CD4-positive, alpha-beta T cell (primary cell): ENCODE data around the gene POLDIP3. TPM values are rescaled to one million over a fixed set of nuclear protein-coding genes. Genes with fewer than 3 reads are reported as not detected.
A peak's percentile ranks its signal among the peaks of the same experiment; 100 is the strongest.

Source experiments
- ATAC-seq: fragments of 200-7000 bp; cut with Tn5 transposase; one replicate; pipeline ENCODE4 v1.10.0; 2022; ENCODE audit warnings: mild to moderate bottlenecking; ENCODE audit not compliant: poor library complexity
- CTCF ChIA-PET: fragments of 350-600 bp; sonication (Branson Sonifier 250); formaldehyde crosslinking; loops from one replicate; lab custom pipeline; 2021; ENCODE audit warnings: antibody characterized with exemption, inconsistent platforms; lab: Charles Lee
- POLR2A ChIA-PET: fragments of 350-600 bp; sonication (Branson Sonifier 250); formaldehyde crosslinking; loops from one replicate; lab custom pipeline; 2021; ENCODE audit warnings: antibody characterized with exemption, inconsistent platforms; lab: Charles Lee
- DNase-seq, 14 experiments: peaks; one replicate each; pipeline ENCODE4 v3.0.0-alpha.2; 2013 to 2020; ENCODE audit warnings: mixed read lengths in 2 of 14
- H3K27ac ChIP-seq, 2 donors: one replicate each; pipeline versions ENCODE4 v1.5.1 to v1.7.0; 2013; ENCODE audit warnings: low read length in 2 of 2, low read depth in 1 of 2, mild to moderate bottlenecking in 1 of 2
- H3K27me3 ChIP-seq, 2 experiments: 1 replicate in 1 of 2; 2 replicates in 1 of 2; pipeline versions ENCODE4 v1.6.1 to v1.7.0; 2013; ENCODE audit warnings: low read length in 2 of 2, control low read depth in 1 of 2, mild to moderate bottlenecking in 1 of 2, moderate library complexity in 1 of 2; ENCODE audit not compliant: insufficient read depth in 2 of 2, control insufficient read depth in 1 of 2
- H3K36me3 ChIP-seq: one replicate; pipeline ENCODE4 v1.6.1; 2013; ENCODE audit warnings: low read length, control low read depth; ENCODE audit not compliant: insufficient read depth
- H3K4me1 ChIP-seq: one replicate; pipeline ENCODE4 v1.6.1; 2013; ENCODE audit warnings: low read length, control low read depth; ENCODE audit not compliant: insufficient read depth
- H3K4me3 ChIP-seq: one replicate; pipeline ENCODE4 v1.5.1; 2013; ENCODE audit warnings: mild to moderate bottlenecking, low read length, moderate library complexity
- H3K9me3 ChIP-seq, 2 experiments: 1 replicate in 1 of 2; 2 replicates in 1 of 2; pipeline versions ENCODE4 v1.6.1 to v1.7.0; 2013; ENCODE audit warnings: low read length in 2 of 2, mild to moderate bottlenecking in 2 of 2, control low read depth in 1 of 2, moderate library complexity in 1 of 2; ENCODE audit not compliant: control insufficient read depth in 1 of 2, insufficient read depth in 1 of 2
- H3K27ac Mint-ChIP-seq: one replicate; pipeline ENCODE4 v1.8.0; 2020; ENCODE audit warnings: mixed read lengths
- H3K27me3 Mint-ChIP-seq: one replicate; pipeline ENCODE4 v1.8.0; 2021; ENCODE audit warnings: mixed read lengths
- H3K36me3 Mint-ChIP-seq: one replicate; pipeline ENCODE4 v1.8.0; 2021; ENCODE audit warnings: low read depth, mixed read lengths
- H3K4me1 Mint-ChIP-seq: one replicate; pipeline ENCODE4 v1.8.0; 2021; ENCODE audit warnings: low read depth, mixed read lengths
- H3K4me3 Mint-ChIP-seq: one replicate; pipeline ENCODE4 v1.8.0; 2020; ENCODE audit warnings: mild to moderate bottlenecking, mixed read lengths
- H3K9me3 Mint-ChIP-seq: one replicate; pipeline ENCODE4 v1.8.0; 2020; ENCODE audit warnings: mixed read lengths
- CTCF ChIP-seq: fragments of 200-600 bp; IDR thresholded peaks from one replicate; pipeline ENCODE4 v1.8.0; 2022; ENCODE audit warnings: antibody characterized with exemption, mild to moderate bottlenecking
- intact Hi-C, 2 experiments: fragments of 100-400 bp; cut with DNase I in 1 of 2; cut with micrococcal nuclease in 1 of 2; formaldehyde crosslinking; loops; one replicate each; pipeline versions ENCODE4 v1.15.1 to v1.9.0; 2023 to 2025; cut with DNase I, micrococcal nuclease
- polyA plus RNA-seq, 2 donors: library from polyadenylated mRNA; unstranded; fragments of 120-200 nt; gene quantifications; one replicate each; pipeline ENCODE4 v1.2.1, GENCODE V29; 2013
- total RNA-seq, 174 experiments: library from RNA in 2 of 174; stranded (reverse) in 2 of 174; gene quantifications; one replicate each; pipeline ENCODE4 v1.2.3 and lab custom pipeline; 2021 to 2026

The POLDIP3 gene
- total RNA-seq (10 to 100 TPM; 77.7 to 80.7 TPM), total RNA-seq (lab: John Stamatoyannopoulos, UW) (0.16 to 2.4 (median 0.90) reads per million in 172 experiments)
- polyA plus RNA-seq (2013, experiment 1 of 2) = 45.3 TPM
- 55.3 TPM for polyA plus RNA-seq (2013, experiment 2 of 2)

GRCh38 chr22:42614312-42615091 is at the start of gene POLDIP3:
Gene POLDIP3, minus strand, starts transcription at chr22:42614883. Its CDS starts 26 bp downstream, at chr22:42614857.
- H3K36me3 Mint-ChIP-seq = peaks cover 56% of the 10 kb centered on the region
- no peak for TF ChIP-seq CTCF
- DNase-seq (peak; percentile 98 to 99 (median 99)), ATAC-seq (peak; percentile 69)
- POLR2A ChIA-PET = interaction anchor here (0.6 to 3.6 kb wide), 31 partner anchors 8 to 1328 kb away, joined by 3 to 58 read pairs (median 4); partner anchors contain the start of genes ACO2, CCDC134, CYB5R3 and NDUFA6
- no peaks in the 10 kb centered on the region for H3K9me3 Mint-ChIP-seq
- peaks cover 60% of the 10 kb centered on the region for H3K4me1 Mint-ChIP-seq
- Histone ChIP-seq H3K4me1 (peaks cover 64% of the 10 kb centered on the region), H3K36me3 (peaks cover 33% of the 10 kb centered on the region), H3K27me3 (no peaks in the 10 kb centered on the region), H3K9me3 (no peaks in the 10 kb centered on the region), H3K4me3 (peak within 1 kb of the TSS; percentile 91), H3K27ac (peak within 1 kb of the TSS; percentile 83 to 98)
- intact Hi-C loops = loop anchor here (1.0 to 10.0 kb wide), 7 partner anchors 32 to 572 kb away; partner anchors contain the start of genes CYB5R3 (in 2 of the 2), ARFGAP3 (in 1 of the 2), NAGA (in 1 of the 2) and PHETA2 (in 1 of the 2)
- H3K27me3 Mint-ChIP-seq = no peaks in the 10 kb centered on the region
- CTCF ChIA-PET = interaction anchor here (0.9 kb wide), 1 partner anchor 32 kb away, joined by 3 read pairs; no protein-coding TSS in a partner anchor
- H3K27ac Mint-ChIP-seq = peak within 1 kb of the TSS; percentile 99
- peak within 1 kb of the TSS; percentile 92 for H3K4me3 Mint-ChIP-seq

GRCh38 chr22:42661985-42662831 is 47.5 kb upstream of the POLDIP3 start:
- intact Hi-C loops = loop anchor here in 1 of 2 experiments (1.0 to 5.0 kb wide), 2 partner anchors 150 to 372 kb away; no protein-coding TSS in a partner anchor
- Histone ChIP-seq H3K4me3 (peak overlapping the region; percentile 67), H3K27ac (no peak overlapping the region), H3K27me3 (no peaks in the 10 kb centered on the region), H3K36me3 (no peaks in the 10 kb centered on the region), H3K9me3 (no peaks in the 10 kb centered on the region), H3K4me1 (peaks cover 15% of the 10 kb centered on the region)
- ATAC-seq = peak; percentile 93
- peak overlapping the region; percentile 30 for H3K4me3 Mint-ChIP-seq
- no peaks in the 10 kb centered on the region for H3K9me3 Mint-ChIP-seq
- ChIA-PET CTCF (no interaction called here), POLR2A (interaction anchor here (1.2 kb wide), 1 partner anchor 47 kb away, joined by 5 read pairs; no protein-coding TSS in a partner anchor)
- no peaks in the 10 kb centered on the region for H3K4me1 Mint-ChIP-seq
- no peaks in the 10 kb centered on the region for H3K36me3 Mint-ChIP-seq
- no peak overlapping the region for H3K27ac Mint-ChIP-seq
- TF ChIP-seq CTCF = peak; percentile 91
- DNase-seq = peak; percentile 67 to 89 (median 74)
- peaks cover 4% of the 10 kb centered on the region for H3K27me3 Mint-ChIP-seq

GRCh38 chr22:42656578-42656977 is 41.9 kb upstream of the POLDIP3 start:
- peaks cover 2% of the 10 kb centered on the region for H3K4me1 ChIP-seq
- intact Hi-C loops = no loop called here
- H3K4me3 ChIP-seq = no peak overlapping the region
- Mint-ChIP-seq H3K27ac (no peak overlapping the region), H3K36me3 (no peaks in the 10 kb centered on the region), H3K4me1 (no peaks in the 10 kb centered on the region), H3K4me3 (no peak overlapping the region), H3K9me3 (no peaks in the 10 kb centered on the region), H3K27me3 (peaks cover 4% of the 10 kb centered on the region)
- ATAC-seq (no peak), DNase-seq (no peak)
- H3K27ac ChIP-seq = no peak overlapping the region
- TF ChIP-seq CTCF = no peak
- H3K27me3 ChIP-seq = peaks cover 0 to 2% of the 10 kb centered on the region in 2 experiments
- ChIA-PET POLR2A (no interaction called here), CTCF (no interaction called here)
- no peaks in the 10 kb centered on the region for H3K9me3 ChIP-seq
- H3K36me3 ChIP-seq = no peaks in the 10 kb centered on the region
